HCT116 (cell line): ENCODE data around the gene SLC9C2.

ENCODE experiments used
- EZH2 ChIP-seq: fragments of 200-600 bp; sonication (generic); IDR thresholded peaks from 2 replicates; pipeline ENCODE4 v1.6.1; 2017; ENCODE audit warnings: antibody characterized with exemption, mixed run types
- JUND ChIP-seq: IDR thresholded peaks from 2 replicates; pipeline ENCODE4 v1.6.1; 2012
- POLR2A ChIP-seq: IDR thresholded peaks from 2 replicates; pipeline ENCODE4 v1.7.0; 2011; ENCODE audit warnings: borderline replicate concordance; ENCODE audit not compliant: insufficient read depth, insufficient read length; ENCODE audit errors: extremely low read depth
- POLR2AphosphoS5 ChIP-seq: IDR thresholded peaks from 2 replicates; pipeline ENCODE4 v1.6.1; 2011; ENCODE audit warnings: mild to moderate bottlenecking, low read depth, low read length, moderate library complexity
- RAD21 ChIP-seq: IDR thresholded peaks from 2 replicates; pipeline ENCODE4 v1.6.1; 2012; ENCODE audit warnings: low read depth, mild to moderate bottlenecking
- SIN3A ChIP-seq: IDR thresholded peaks from 2 replicates; pipeline ENCODE4 v1.6.1; 2012; ENCODE audit warnings: low read depth
- SP1 ChIP-seq: IDR thresholded peaks from 2 replicates; pipeline ENCODE4 v1.6.1; 2012; ENCODE audit warnings: low read depth
- SRF ChIP-seq: IDR thresholded peaks from 2 replicates; pipeline ENCODE4 v1.6.1; 2012; ENCODE audit warnings: low read depth
- TF ChIP-seq, protein P1 (sequence below), 3 experiments: fragments of 200-600 bp in 1 of 3; sonication (generic) in 1 of 3; IDR thresholded peaks in 2 of 3; conservative IDR thresholded peaks in 1 of 3; 2 replicates each; pipeline ENCODE4 v1.5.1; 2012 to 2017; ENCODE audit warnings: low read depth in 2 of 3, low read length in 2 of 3, antibody characterized with exemption in 1 of 3, borderline replicate concordance in 1 of 3, control low read depth in 1 of 3, mild to moderate bottlenecking in 1 of 3, mixed read lengths in 1 of 3, mixed run types in 1 of 3, moderate library complexity in 1 of 3; ENCODE audit not compliant: insufficient read depth in 1 of 3
- TF ChIP-seq, protein P2 (sequence below): IDR thresholded peaks from 2 replicates; pipeline ENCODE4 v1.6.1; 2012
- TF ChIP-seq, protein P3 (sequence below): IDR thresholded peaks from 2 replicates; pipeline ENCODE4 v1.6.1; 2012; ENCODE audit warnings: low read depth

DNA sequence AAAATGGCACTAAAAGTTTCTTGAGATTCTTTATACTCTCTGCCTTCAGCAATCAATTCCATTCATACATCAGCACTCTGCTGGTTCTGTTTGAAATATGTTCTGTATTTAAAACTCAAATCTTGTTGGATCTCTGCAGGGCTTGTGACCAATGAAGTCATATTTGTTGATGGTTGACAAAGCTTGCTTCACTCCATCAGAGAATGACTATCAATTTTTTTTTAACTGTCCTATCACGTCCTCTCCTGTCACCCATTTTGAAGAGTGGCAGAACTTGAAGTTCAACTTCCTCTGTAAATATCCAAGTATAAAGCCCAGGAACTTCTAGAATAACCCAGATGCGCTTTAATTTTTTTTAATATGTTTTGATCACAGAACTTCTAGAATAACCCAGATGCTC, 114.9 kb downstream of the SLC9C2 start:
- TF ChIP-seq, protein P1, sequence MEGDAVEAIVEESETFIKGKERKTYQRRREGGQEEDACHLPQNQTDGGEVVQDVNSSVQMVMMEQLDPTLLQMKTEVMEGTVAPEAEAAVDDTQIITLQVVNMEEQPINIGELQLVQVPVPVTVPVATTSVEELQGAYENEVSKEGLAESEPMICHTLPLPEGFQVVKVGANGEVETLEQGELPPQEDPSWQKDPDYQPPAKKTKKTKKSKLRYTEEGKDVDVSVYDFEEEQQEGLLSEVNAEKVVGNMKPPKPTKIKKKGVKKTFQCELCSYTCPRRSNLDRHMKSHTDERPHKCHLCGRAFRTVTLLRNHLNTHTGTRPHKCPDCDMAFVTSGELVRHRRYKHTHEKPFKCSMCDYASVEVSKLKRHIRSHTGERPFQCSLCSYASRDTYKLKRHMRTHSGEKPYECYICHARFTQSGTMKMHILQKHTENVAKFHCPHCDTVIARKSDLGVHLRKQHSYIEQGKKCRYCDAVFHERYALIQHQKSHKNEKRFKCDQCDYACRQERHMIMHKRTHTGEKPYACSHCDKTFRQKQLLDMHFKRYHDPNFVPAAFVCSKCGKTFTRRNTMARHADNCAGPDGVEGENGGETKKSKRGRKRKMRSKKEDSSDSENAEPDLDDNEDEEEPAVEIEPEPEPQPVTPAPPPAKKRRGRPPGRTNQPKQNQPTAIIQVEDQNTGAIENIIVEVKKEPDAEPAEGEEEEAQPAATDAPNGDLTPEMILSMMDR (IDR thresholded peaks at IDR 0.05 in 2 of 3, conservative IDR thresholded peaks at IDR 0.05 in 1 of 3; ENCODE audit: borderline replicate concordance in 1 of 3, insufficient read depth in 1 of 3, low read depth in 2 of 3, low read length in 2 of 3) = no peak
- TF ChIP-seq JUND (no peak), SP1 (no peak), SIN3A (no peak), SRF (no peak), EZH2 (no peak), RAD21 (no peak), POLR2AphosphoS5 (no peak), POLR2A (no peak)
- TF ChIP-seq, protein P2, sequence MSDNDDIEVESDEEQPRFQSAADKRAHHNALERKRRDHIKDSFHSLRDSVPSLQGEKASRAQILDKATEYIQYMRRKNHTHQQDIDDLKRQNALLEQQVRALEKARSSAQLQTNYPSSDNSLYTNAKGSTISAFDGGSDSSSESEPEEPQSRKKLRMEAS = no peak
- TF ChIP-seq, protein P3, sequence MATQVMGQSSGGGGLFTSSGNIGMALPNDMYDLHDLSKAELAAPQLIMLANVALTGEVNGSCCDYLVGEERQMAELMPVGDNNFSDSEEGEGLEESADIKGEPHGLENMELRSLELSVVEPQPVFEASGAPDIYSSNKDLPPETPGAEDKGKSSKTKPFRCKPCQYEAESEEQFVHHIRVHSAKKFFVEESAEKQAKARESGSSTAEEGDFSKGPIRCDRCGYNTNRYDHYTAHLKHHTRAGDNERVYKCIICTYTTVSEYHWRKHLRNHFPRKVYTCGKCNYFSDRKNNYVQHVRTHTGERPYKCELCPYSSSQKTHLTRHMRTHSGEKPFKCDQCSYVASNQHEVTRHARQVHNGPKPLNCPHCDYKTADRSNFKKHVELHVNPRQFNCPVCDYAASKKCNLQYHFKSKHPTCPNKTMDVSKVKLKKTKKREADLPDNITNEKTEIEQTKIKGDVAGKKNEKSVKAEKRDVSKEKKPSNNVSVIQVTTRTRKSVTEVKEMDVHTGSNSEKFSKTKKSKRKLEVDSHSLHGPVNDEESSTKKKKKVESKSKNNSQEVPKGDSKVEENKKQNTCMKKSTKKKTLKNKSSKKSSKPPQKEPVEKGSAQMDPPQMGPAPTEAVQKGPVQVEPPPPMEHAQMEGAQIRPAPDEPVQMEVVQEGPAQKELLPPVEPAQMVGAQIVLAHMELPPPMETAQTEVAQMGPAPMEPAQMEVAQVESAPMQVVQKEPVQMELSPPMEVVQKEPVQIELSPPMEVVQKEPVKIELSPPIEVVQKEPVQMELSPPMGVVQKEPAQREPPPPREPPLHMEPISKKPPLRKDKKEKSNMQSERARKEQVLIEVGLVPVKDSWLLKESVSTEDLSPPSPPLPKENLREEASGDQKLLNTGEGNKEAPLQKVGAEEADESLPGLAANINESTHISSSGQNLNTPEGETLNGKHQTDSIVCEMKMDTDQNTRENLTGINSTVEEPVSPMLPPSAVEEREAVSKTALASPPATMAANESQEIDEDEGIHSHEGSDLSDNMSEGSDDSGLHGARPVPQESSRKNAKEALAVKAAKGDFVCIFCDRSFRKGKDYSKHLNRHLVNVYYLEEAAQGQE = no peak
